GM19351 (cell line): ENCODE data around the gene FAM13B.
"Not testable (repeated sequence)": the region's sequence is repeated elsewhere in the genome, so short reads cannot be mapped to it uniquely, and the experiment has no call there.

Source experiments
- ATAC-seq: cut with Tn5 transposase; IDR thresholded peaks from one replicate; pipeline ENCODE4 v1.9.1; 2021; ENCODE audit warnings: mild to moderate bottlenecking, moderate library complexity; ENCODE audit not compliant: unreplicated experiment

FAM13B gene

DNA sequence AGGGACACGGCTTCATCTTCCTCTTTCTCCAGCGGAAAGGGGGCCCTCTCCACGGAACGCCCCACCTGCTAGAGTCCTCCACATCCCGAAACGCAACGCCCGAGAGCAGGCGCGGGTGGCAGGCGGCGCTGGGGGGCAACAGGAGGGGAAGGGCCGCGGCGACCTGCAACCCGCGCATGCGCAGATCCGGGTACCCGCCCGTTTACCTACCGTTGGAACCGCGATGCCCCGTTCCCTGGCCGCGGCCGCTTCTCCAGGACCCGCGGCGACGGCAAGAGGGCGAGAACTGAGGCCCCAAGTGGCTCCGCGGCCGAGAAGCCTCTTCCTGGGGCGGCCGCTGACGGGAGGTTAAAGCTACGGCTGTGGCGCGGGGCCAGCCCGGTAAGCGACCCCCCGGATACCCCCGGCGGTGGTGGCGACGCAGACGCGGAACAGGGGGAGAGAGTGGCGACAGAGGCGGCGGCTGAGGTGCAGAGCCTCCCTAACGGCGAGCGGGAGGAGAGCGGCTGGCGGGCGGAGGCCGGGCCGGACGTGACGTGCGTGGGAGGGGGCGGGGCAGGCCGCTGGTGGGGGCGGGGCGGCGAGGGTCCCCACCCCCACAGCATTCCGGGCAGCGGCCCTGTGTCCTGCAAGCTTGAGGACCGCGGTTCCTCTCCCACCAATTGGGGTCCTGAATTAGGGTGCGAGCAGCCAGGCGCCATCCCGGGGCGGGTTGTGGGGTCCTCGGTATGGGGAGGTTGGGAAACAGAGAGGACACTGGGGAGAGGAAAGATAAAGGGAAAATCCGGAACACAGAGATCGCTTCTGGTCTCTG lies at the start of gene FAM13B:
TSS of gene FAM13B (minus strand) at position 508 of the 814 bp plus-strand sequence. CDS start 13,968 bp downstream, outside the sequence.
- ATAC-seq: peak; percentile 49

DNA sequence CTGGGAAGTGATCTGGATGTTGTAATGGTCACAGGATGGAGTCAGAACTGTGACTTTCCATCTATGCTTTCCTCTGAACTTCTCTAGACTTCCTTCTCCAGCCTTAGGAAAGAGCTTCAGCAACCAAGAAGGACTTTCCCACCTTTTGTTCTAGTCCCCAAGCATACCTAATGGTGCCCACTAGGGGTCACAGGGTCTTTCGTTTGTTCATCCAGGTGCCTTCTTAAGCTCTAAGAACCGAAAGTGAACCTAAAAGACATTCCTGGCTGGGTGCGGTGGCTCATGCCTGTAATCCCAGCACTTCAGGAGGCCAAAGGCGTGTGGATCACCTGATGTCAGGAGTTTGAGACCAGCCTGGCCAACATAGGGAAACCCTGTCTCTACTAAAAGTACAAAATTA lies 49.2 kb upstream of the FAM13B start:
- ATAC-seq: no peak

DNA sequence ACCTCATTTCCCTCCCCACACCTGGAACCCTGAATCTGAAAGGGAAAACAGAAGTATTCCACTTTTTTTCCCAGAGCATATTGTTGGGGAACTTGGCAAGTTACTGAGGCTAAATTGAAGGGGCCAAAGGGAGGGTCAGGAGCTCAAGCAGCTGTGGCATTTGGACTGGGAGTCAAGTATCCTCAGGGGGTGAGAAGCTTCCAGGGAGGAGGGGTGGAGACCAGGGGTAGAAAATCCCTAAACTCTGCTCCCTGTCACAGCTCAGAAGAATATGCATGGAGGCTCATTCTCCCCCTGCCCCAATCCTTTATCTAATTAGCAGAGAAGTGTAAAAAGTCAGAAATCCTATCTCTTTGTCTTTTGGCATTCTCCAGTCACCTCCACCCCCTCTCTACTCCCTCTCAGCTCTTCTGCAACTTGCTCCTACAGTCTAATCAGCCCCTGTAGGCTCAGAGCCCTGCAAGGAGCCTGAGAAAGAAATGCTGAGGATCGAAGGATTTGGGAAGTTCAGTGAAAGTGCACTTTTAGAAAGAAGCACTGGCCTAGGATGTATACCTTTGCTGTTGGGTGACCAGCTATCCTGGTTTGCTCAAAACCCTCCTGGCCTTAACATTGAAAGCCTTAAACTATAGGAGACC lies 45.2 kb upstream of the FAM13B start:
- no peak for ATAC-seq

DNA sequence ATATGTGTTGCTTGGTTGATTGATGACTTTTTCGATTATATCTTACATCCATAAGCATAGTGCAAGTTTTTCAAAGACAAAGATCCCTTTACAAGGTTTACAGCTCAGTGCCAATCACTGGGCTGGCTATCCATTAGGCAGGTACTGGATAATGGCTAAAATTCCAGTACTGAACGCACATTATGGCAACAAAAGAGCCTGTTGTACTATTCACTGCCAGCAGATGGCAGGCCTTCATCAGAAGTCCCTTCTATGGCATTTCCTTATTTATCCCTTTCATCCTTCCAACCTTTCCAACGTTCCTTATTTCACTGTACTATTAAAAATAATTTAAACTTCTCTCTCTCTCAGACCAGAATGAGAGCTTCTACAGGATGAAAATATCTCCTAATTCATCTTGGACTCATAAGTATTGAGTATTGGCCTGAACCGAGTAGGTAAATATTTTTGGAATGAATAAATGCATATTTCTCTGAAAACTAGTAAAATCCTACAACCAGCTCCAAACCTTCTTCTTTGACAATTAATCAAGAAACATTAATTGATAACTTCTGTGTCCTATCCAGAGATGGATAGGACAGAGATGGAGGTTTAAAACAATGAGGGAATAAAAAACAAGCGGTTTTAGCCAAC lies 44.3 kb upstream of the FAM13B start:
- no peak for ATAC-seq

DNA sequence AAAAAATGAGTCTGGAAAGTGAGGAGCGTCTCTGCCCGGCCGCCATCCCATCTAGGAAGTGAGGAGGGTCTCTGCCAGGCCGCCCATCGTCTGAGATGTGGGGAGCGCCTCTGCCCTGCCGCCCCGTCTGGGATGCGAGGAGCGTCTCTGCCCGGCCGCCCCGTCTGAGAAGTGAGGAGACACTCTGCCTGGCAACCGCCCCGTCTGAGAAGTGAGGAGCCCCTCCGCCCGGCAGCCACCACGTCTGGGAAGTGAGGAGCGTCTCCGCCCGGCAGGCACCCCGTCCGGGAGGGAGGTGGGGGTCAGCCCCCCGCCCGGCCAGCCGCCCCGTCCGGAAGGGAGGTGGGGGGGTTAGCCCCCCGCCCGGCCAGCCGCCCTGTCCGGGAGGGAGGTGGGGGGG lies 37.1 kb upstream of the FAM13B start:
- not testable (repeated sequence) for ATAC-seq

DNA sequence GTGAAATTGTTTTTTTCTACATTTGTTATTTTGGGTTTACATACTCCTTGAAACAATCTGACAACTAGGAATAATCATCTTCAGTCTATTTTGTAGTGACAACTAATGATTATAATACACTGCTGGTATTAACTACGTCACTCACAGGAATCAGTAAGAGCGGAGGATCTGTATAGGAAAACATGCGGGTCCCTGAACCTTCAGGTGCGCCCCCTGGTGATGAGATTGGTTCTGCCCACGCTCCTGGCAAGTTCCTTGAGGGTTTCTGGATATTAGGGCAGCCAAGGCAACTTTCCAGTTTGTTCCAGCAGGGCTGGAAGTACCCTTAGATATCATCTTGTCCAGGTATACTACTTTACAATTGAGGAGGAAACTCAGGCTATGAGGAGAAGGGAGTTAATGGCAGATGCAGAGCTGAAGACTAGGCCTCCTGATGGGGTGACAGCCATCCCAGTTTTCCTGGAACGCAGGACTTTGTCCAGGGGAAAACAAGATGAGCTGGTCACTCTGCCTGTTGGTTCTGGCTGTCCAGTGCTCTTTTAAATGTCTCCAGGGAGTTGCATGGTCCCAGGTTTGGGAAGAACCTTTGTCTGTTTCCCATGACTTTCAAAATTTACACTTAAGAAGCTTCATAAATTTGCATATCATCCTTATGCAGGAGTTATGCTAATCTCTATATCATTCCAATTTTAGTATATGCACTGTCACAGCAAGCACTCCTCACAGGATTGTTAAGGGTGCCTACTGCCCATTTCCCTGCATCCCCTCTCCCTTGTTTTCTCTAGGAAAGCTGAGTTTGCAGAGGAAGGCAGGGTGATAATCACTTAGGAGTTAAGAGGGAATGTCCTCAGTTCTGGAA lies 36.1 kb upstream of the FAM13B start:
- no peak for ATAC-seq

DNA sequence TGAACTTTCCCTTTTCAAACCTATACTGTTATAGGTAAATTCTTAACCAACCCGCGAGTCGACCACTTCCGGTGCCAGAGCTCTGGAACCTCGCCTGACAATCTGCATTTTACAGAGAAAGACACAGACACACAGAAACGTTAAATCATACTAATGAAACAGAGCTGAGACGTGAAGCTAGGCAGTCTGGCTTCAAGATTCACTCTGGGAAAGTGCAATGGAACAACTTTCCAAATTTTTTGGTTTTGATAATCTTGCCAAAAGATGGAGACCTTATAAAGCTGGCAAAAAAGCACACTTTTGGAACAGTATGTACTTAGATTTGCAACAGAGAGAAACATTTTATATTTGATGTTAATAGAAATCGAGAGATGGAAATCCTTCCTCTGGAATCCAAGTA lies 35.1 kb upstream of the FAM13B start:
- no peak for ATAC-seq

DNA sequence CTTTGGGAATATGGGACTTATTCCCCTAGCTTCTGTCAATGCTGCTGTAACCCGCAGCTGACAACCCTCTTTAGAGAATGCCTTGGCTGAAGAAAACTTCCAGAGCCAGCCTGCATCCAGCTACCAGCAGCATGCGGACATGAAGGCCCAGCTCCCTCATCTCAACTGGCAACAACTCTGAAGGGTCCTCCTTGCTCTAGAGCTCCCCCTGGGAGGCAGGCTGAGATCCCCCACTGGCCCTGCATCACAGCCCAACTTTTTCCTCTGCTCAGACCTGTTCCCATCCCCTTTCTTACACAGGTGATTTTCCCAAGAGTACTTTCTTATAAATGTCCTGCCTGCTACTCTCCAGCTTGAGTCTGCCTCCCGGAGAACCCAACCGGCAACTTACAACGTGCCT lies 32.2 kb upstream of the FAM13B start:
- ATAC-seq: no peak

DNA sequence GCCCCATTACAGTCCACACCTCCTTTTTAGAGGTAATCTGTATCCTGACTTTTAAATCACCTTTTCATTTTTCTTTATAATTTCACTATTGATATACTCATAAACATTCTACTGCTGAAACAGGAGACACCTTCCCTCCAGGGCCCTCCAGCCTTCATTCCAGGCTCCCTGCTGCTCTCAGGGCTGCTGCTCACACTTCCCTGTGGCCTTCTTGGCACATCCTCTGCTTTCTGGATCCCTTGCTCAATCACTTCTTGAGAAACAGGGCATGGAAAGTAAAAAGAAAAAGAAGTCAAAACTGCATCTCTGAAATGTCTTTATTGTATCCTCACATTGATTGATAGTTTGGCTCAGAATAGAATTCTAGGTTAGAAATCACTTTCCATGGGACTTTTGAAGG lies 31.6 kb upstream of the FAM13B start:
- no peak for ATAC-seq

DNA sequence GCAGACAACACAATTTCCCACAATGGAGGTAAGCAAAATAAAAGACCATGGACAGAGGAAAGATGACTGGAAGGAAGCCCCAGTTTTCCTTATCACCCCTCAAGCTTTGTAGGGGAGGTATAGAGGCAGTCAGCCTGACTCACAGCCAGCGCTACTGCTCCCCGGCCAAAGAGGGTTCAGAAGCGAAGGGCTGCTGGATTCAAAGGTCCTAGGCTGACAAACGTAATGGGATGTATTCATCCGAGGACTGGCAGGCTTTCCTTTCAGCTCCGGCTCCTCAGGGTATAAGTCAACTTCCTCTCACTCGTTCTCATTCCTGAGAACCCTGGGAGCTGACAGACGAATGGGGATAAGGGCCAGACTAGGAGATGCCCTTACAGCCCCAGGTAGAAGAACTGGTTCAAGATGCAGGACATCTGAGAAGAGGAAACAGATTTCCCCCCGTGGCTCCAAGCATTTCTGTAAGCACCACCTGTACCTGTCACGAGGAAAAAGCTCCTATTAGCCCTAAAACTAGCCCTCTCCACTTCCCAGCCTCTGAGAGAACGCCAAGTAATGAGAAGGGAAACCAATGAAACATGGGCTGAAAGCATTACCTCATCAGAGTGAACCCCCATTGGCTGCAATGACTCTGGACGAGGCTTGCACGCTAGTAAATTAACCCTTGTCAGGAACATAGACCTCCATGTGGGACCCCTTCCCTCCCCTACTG lies 22.1 kb upstream of the FAM13B start:
- ATAC-seq: no peak

DNA sequence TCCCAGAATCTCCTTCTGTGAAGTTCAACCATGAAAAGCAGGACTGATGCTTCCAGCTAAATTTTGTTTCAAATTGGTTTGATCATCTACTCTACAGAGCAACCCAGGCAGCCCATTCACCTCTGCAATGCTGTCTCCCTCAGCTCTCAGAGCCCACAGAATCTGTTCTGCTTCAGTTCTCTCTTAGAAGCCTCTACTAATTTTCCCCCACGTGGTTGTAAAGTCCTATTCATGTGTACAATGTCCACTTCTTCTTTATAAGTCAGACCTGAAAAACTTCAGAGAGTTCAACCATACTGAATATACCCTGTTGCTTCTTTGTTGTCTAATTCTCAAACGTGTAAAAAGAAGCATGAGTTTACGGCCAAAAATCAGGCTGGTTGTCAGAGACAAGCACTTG lies 21.3 kb upstream of the FAM13B start:
- no peak for ATAC-seq

DNA sequence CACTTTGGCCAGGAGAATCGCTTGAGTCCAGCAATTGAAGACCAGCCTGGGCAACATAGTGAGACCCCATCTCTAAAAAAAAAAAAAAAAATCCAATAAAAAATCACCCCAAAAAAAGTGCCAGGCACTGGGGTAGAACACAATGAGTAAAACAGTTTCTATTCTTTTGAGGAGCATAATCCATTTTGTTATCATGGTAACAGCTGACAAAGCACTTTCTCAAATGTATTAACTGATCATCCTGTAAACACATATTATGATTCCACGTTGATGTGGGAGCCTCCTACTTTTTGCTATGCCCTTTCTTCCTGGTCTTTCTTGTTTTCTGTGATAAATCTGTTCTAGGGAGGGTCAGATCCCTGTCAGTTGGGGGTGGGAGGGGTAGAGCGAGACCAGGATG lies 20.7 kb upstream of the FAM13B start:
- ATAC-seq: no peak

DNA sequence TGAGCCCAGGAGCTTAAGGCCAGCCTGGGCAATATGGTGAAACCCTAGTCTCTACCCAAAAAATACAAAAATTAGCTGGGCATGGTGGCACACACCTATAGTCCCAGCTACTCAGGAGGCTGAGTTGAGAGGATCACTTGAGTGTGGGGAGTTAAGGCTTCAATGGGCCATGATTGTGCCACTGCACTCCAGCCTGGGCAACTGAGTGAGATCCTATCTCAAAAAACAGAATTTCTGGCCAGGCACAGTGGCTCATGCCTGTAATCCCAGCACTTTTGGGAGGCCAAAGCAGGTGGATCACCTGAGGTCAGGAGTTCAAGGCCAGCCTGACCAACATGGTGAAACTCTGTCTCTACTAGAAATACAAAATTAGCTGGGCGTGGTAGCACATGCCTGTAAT lies 19.8 kb upstream of the FAM13B start:
- ATAC-seq: not testable (repeated sequence)

DNA sequence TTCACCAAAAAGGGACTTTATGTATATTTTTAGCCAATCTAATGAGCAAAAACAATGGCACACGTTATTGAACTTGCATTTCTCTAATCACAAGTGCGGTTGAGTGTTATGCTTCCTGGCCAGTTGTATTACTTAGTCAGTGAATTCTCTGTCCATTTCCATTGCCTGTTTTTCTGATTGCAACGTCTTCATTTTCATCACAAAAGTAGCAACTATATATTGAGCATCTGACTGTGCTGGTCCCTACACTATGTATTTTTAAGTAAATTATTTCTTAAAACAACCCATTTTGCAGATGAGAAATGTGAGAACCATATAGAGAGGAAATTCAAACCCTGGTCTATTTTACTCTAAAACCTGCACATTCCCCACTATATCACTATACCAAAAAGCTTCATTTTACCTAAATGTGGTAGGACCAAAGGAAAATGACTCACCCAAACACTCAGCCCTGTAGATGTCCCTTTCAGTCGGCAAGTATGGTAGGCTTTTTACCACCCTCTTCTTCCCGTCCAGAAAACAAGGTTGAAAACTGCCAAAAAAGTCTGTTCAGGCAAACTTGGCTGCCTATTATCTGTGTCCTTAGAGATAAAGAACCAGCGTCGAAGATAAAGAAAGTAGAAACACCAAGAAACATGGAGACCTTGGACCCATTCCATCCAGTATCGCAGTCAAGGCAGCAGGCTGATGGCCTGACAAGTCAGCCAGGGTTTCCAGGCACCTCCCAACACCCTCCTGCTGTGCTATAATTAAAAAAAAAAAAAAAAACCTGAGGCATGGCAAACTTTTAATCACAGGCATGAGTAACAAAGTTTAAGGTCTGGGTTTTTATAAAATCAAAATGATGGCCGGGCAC lies 18.8 kb upstream of the FAM13B start:
- no peak for ATAC-seq

DNA sequence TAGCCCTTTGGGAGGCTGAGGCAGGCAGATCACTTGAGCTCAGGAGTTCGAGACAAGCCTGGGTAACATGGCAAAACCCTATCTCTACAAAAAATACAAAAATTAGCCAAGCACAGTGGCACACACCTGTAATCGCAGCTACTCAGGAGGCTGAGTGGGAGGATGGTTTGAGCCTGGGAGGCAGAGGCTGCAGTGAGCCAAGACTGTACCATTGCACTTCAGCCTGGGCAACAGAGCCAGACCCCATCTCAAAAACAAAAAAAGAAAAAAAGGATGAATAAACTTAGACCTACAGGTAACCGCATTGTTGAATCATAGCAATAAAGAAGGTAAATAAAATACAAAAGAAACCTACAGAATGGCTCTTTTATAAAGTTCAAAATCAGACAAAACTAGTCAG lies 12.4 kb upstream of the FAM13B start:
- ATAC-seq: not testable (repeated sequence)

DNA sequence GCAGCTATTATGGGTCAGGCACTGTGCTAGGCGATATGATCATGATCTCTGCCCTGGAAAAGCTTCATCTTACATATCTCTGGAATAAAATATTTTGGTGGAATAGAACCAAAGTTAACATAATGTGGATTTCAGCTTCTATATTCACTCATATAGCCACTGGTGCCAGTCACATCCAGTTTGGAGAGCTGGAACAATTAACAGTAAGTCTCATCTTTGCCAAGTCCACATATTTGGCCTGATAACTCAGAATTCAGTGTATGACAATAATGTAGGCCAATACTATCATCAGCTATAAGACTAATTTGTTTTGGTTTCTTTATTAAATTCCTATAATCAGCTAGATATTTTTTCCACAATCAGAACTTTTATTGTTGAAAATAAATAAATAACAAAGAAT lies 5.9 kb upstream of the FAM13B start:
- no peak for ATAC-seq

DNA sequence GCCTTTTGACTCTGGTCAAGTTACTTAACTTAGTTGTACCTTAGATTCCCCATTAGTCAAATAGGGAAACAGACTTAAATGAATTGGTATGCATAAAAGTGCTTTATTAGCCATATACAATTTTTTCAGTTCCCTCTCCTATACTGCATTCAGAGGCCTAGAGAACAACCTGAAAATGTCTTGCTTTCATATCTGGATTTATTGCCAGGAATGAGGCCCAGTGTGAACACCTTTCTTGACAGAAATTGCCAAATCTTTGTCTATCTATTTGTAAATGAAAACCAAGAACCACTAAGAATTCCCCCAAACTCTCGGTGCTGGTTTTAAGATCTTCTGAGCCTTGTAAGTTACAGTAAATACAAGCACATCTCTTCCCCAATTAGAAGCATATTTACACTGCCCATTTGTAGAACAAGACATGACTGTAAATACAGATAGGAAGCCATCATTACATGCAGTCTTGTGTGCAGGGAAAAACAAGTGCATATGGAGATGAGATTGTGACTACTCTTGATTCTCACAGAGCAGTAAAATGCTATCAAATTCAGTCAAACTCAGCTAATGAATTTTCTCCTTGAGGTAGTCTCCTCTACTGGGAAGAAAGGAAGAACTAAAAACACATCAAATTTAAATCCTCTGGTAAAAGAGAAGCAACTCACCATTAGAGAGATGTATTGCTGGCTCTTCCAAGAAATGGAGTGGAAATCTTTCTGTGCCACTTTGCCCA lies 5.2 kb upstream of the FAM13B start:
- ATAC-seq: no peak

DNA sequence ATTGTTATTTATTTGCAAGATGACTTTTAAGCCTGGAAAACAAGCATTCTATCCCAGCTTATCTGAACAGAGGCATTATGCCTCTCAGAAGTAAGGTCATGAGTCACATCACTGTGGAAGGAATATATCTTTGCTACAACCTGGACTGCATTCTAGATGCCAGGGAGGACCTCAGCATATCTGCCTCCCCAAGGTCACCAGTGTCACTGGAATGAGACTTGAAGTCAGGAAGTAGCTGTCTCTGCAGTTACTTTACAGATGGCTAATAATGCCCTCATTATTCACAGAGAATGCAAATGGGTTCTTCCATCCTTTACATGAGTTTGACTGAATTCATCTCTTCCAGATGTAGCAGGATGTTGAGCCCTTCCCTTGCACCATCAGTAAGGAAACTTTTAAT lies 4.4 kb upstream of the FAM13B start:
- no peak for ATAC-seq
